Right lobe of liver (tissue), 4 donors: Measurements from ENCODE around the gene PPFIA3.

Source experiments
- CTCF ChIP-seq, 4 donors: fragments of 200-600 bp in 3 of 4; fragments of 450-650 bp in 1 of 4; IDR thresholded peaks; one replicate each; pipeline versions ENCODE4 v1.5.1 to v1.8.0; 2016 to 2022; ENCODE audit warnings: antibody characterized with exemption in 4 of 4, mild to moderate bottlenecking in 2 of 4
- POLR2A ChIP-seq: fragments of 450-650 bp; IDR thresholded peaks from one replicate; pipeline ENCODE4 v1.6.1; 2017; ENCODE audit warnings: antibody characterized with exemption, mild to moderate bottlenecking
- donor health status: DM: no; HTN: no; CAD: no.
- donor health status: DM: no; HTN: no; CAD: no.
- donor health status: DM: no; HTN: yes; CAD: no.

GRCh38 chr19:49165111-49165750, 45.9 kb downstream of the PPFIA3 start:
- no peak for TF ChIP-seq CTCF (IDR thresholded peaks at IDR 0.05)
- no peak for TF ChIP-seq POLR2A
